ENCODE measurements around the gene EGR2.

DNA sequence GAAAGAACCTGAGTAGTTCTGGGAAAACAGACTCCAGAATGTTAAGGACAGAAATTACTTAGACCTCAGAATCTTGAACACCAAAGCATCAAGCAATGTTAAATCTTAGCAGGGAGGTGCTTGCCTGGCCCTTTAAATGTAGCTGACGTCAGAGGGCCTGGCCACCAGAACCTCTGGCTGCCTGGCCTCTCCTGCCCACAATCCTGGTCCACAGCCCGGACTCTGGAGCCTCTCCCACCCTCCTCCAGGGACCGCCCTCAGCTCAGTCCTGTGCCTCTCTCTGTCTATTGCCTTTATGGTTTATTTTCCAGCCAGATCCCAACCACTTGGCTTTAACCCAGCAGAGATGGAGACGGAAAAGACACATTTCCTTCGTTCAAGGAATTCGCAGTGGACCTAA, 42.2 kb upstream of the EGR2 start:
- no peak for TF ChIP-seq POLR2A (IDR thresholded peaks at IDR 0.05)
- TF ChIP-seq, protein P1, sequence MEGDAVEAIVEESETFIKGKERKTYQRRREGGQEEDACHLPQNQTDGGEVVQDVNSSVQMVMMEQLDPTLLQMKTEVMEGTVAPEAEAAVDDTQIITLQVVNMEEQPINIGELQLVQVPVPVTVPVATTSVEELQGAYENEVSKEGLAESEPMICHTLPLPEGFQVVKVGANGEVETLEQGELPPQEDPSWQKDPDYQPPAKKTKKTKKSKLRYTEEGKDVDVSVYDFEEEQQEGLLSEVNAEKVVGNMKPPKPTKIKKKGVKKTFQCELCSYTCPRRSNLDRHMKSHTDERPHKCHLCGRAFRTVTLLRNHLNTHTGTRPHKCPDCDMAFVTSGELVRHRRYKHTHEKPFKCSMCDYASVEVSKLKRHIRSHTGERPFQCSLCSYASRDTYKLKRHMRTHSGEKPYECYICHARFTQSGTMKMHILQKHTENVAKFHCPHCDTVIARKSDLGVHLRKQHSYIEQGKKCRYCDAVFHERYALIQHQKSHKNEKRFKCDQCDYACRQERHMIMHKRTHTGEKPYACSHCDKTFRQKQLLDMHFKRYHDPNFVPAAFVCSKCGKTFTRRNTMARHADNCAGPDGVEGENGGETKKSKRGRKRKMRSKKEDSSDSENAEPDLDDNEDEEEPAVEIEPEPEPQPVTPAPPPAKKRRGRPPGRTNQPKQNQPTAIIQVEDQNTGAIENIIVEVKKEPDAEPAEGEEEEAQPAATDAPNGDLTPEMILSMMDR (IDR thresholded peaks at IDR 0.05): no peak
